ENCODE measurements around the gene TTLL3. TPM values are rescaled to one million over a fixed set of nuclear protein-coding genes. Genes with fewer than 3 reads are reported as not detected.

The TTLL3 gene
- total RNA-seq, 1 donor from 2014 or later: 37.3 TPM

DNA sequence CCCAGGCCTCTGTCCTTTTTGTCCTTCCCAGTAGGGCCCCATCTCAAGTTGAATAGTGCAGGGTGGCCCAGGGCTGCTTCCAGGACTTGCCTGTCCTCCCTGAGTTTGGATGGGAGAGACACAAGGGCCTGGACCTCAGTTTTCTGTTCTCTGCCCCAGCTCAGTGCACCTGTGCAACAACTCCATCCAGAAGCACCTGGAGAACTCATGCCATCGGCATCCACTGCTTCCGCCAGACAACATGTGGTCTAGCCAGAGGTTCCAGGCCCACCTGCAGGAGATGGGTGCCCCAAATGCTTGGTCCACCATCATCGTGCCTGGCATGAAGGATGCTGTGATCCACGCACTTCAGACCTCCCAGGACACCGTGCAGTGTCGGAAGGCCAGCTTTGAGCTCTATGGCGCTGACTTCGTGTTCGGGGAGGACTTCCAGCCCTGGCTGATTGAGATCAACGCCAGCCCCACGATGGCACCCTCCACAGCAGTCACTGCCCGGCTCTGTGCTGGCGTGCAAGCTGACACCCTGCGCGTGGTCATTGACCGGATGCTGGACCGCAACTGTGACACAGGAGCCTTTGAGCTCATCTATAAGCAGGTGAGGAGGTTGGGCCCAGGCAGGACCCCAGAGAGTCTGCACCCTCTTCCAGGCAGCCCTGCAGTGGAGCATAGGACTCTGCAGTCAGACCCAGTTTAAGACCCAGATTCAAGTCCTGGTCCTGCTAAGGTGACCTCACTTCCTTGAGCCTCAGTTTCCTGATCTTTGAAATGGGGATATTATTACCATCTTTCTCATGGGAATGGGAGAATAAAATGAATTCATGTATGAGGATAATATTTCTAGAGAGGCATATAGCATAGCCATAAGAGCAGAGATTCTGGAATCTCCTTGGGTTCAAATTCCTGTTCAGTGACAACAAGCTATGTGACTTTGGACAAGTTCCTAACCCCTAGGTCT, 19.0 kb downstream of the TTLL3 start:
- H3K27ac ChIP-seq: no peak overlapping the region
- H3K4me1 ChIP-seq: no peaks in the 10 kb centered on the region
- no peak for DNase-seq
- intact Hi-C loops (cut with DNase I): no loop called here
- ATAC-seq: no peak
- no peak overlapping the region for H3K4me3 ChIP-seq
- no peaks in the 10 kb centered on the region for H3K27me3 ChIP-seq
- no peaks in the 10 kb centered on the region for H3K9me3 ChIP-seq
- TF ChIP-seq, protein P1, sequence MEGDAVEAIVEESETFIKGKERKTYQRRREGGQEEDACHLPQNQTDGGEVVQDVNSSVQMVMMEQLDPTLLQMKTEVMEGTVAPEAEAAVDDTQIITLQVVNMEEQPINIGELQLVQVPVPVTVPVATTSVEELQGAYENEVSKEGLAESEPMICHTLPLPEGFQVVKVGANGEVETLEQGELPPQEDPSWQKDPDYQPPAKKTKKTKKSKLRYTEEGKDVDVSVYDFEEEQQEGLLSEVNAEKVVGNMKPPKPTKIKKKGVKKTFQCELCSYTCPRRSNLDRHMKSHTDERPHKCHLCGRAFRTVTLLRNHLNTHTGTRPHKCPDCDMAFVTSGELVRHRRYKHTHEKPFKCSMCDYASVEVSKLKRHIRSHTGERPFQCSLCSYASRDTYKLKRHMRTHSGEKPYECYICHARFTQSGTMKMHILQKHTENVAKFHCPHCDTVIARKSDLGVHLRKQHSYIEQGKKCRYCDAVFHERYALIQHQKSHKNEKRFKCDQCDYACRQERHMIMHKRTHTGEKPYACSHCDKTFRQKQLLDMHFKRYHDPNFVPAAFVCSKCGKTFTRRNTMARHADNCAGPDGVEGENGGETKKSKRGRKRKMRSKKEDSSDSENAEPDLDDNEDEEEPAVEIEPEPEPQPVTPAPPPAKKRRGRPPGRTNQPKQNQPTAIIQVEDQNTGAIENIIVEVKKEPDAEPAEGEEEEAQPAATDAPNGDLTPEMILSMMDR (IDR thresholded peaks at IDR 0.05): no peak
- peaks cover 19% of the 10 kb centered on the region for H3K36me3 ChIP-seq

DNA sequence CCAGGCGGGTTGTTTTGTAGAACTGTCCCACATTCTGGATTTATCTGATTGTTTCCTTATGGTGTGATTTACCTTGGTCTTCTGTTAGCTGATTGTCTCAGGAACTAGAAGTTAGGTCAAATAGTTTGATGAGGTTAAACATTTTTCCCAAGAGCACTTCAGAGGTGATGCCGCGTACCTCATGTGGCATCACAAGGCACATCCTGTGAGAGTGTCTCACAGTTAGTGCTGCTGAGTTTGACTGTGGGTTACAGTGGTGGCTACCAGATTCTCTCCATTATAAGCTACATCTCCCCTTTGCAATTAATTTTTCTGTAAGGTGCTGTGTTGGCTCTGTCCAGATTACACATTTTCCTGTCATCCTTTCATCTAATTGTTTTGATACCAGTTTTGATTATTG, 21.2 kb downstream of the TTLL3 start:
- DNase-seq (no peak), ATAC-seq (no peak)
- intact Hi-C loops (cut with DNase I): no loop called here
- Histone ChIP-seq H3K27ac (no peak overlapping the region), H3K36me3 (peaks cover 19% of the 10 kb centered on the region), H3K4me3 (no peak overlapping the region), H3K9me3 (no peaks in the 10 kb centered on the region), H3K4me1 (no peaks in the 10 kb centered on the region), H3K27me3 (no peaks in the 10 kb centered on the region)
- TF ChIP-seq, protein P1 (IDR thresholded peaks at IDR 0.05): no peak

DNA sequence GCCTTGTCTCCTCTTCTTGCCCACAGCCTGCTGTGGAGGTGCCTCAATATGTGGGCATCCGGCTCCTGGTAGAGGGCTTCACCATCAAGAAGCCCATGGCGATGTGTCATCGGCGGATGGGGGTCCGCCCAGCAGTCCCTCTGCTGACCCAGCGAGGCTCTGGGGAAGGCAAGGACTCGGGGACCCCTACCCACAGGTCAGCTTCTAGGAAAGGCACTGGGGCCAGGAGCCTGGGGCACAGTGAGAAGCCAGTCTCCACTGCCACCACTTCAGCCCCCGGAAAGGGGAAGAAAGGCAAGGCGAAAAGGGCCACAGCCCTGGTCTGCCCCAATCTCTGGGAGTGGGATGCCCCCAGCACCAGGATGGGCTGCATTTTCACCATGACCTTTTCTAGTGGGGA, 23.0 kb downstream of the TTLL3 start:
- Histone ChIP-seq H3K27ac (no peak overlapping the region), H3K9me3 (no peaks in the 10 kb centered on the region), H3K36me3 (peaks cover 19% of the 10 kb centered on the region), H3K4me1 (no peaks in the 10 kb centered on the region), H3K27me3 (no peaks in the 10 kb centered on the region), H3K4me3 (no peak overlapping the region)
- TF ChIP-seq, protein P1 (IDR thresholded peaks at IDR 0.05): no peak
- no peak for DNase-seq
- no peak for ATAC-seq
- intact Hi-C loops (cut with DNase I): no loop called here

DNA sequence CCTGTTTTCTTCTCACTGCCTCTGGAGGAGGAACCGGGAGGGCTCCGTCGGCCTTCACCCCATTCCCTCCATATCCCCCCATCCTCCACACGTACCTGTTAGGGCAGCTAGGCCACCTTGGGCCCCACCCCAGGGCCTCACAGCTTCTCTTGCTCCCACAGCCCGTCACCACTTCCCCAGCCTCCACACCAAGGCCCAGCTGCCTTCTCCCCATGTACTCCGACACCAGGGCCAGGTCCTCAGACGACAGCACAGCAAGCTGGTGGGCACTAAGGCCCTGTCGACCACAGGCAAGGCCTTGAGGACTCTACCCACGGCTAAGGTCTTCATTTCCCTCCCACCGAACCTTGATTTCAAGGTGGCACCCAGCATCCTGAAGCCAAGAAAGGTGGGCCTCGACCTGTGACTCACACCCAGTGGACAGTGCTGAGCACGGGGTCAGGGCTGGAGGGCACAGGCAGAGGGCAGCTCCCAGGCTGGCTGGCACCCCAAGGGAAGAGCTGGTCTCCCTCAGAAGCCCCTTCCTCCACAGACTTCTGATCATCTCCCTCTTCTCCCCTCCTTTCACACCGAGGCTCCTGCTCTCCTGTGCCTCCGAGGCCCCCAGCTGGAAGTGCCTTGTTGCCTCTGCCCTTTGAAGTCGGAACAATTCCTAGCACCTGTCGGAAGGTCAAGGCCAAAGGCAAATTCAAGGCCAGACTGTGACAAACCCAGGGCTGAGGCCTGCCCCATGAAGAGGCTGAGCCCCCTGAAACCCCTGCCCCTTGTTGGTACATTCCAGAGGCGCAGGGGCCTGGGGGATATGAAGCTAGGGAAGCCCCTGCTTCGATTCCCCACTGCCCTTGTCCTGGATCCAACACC, 24.7 kb downstream of the TTLL3 start:
- no peaks in the 10 kb centered on the region for H3K9me3 ChIP-seq
- DNase-seq (no peak), ATAC-seq (no peak)
- H3K36me3 ChIP-seq: peaks cover 29% of the 10 kb centered on the region
- intact Hi-C loops (cut with DNase I): no loop called here
- H3K4me3 ChIP-seq: no peak overlapping the region
- no peaks in the 10 kb centered on the region for H3K27me3 ChIP-seq
- no peak overlapping the region for H3K27ac ChIP-seq
- no peaks in the 10 kb centered on the region for H3K4me1 ChIP-seq
- TF ChIP-seq, protein P1 (IDR thresholded peaks at IDR 0.05): no peak

DNA sequence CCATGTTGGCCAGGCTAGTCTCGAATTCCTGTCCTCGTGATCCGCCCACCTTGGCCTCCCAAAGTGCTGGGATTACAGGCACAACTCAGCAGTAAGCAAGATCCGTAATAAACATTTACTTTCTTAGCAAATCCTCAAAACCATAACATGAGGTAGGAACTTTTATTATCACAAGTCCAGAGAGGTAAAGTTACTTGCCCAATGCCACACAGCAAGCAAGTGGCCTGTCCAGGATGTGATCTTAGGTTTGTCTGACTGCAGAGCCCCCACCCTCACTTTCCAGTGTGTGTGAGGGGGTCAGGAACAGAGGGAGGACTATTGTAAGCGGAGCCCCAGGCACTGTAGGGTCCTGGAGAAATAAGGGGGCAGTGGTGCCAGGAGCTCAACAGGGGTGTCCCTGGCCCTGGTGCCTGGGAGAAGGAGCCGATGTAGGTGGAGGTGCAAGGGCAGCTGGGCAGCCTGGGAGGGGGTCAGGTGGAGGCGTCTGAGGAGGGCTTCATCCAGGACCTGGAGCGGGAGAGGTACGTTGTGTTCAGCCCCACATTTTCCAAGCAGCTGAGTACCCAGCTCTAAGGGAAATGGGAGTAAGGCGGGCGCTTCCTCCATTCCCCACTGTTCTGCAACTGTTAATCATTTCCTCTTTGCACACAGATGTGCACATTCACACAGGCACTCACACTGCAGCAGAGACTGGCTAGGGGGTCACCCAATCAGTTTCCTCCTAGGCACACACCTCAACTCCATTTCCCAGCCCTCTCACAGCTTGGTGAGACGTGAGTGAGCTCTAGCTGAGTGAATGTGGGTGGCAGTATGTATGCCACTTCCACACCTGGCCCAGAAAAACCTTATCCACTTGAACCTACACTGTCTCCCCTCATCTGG, 27.9 kb downstream of the TTLL3 start:
- Histone ChIP-seq H3K4me3 (no peak overlapping the region), H3K27ac (no peak overlapping the region), H3K4me1 (peaks cover 8% of the 10 kb centered on the region), H3K27me3 (no peaks in the 10 kb centered on the region), H3K9me3 (no peaks in the 10 kb centered on the region), H3K36me3 (peaks cover 46% of the 10 kb centered on the region)
- DNase-seq (no peak), ATAC-seq (peak; percentile 12)
- intact Hi-C loops (cut with DNase I): no loop called here
- TF ChIP-seq, protein P1 (IDR thresholded peaks at IDR 0.05): no peak

All from upper lobe of right lung (tissue), 1 donor.